ENCODE results near the gene MESD. TPM values are rescaled to one million over a fixed set of nuclear protein-coding genes. Genes with fewer than 3 reads are reported as not detected.

MESD gene
- total RNA-seq, 1 experiment from 2014 or later, result 28.2 TPM

DNA sequence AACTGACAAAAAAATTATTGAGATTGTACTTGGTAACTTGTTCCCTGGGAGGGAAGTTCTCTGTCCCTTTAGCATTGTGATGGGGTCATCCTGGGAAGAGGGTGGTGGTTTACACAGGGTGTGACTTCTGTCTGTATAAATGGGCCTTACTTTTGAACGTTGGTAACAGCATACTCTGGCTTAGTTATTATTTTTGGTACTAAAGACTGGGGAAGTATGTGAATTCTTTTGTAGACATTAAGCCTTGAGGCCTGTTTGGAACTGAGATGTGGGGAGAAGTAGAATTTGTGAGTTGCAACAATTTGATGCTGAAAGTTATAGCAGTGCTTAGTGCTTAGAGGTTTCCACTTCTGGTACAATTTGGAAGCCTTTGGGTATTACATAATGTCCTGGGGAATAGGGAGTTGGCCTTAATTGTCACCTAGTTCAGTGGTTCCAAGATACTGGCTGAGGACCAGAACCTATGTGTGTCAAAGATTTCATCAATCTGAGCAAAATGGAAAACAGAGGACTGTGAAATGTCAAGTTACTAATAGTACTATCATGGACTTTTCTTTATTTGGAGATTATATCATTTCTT is 27.0 kb upstream of the MESD start:
- no peak overlapping the region for H3K27ac ChIP-seq (ENCODE audit: low read length)
- in situ Hi-C loops (cut with HindIII; ENCODE audit: low pct_unique_long_range_greater_than_20kb, low sequenced_read_pairs), result no loop called here
- ChIA-PET CTCF (no interaction called here), POLR2A (no interaction called here)
- ATAC-seq (no peak), DNase-seq (ENCODE audit: low read depth, low spot score) (no peak)
- H3K27me3 ChIP-seq (ENCODE audit: control insufficient read depth, insufficient read depth, low read length), result no peaks in the 10 kb centered on the region
- intact Hi-C loops (cut with micrococcal nuclease; ENCODE audit: unreplicated experiment), result no loop called here
- no peak for TF ChIP-seq TCF7L2 (IDR thresholded peaks at IDR 0.05; ENCODE audit: low read depth, low read length)
- no peak for TF ChIP-seq REST (IDR thresholded peaks at IDR 0.05; ENCODE audit: insufficient read depth in 1 of 2, low read depth in 2 of 2, low read length in 1 of 2)
- TF ChIP-seq SIN3A (IDR thresholded peaks at IDR 0.05; ENCODE audit: borderline replicate concordance, insufficient read depth, low read depth, low read length), result no peak
- TF ChIP-seq, protein P1, sequence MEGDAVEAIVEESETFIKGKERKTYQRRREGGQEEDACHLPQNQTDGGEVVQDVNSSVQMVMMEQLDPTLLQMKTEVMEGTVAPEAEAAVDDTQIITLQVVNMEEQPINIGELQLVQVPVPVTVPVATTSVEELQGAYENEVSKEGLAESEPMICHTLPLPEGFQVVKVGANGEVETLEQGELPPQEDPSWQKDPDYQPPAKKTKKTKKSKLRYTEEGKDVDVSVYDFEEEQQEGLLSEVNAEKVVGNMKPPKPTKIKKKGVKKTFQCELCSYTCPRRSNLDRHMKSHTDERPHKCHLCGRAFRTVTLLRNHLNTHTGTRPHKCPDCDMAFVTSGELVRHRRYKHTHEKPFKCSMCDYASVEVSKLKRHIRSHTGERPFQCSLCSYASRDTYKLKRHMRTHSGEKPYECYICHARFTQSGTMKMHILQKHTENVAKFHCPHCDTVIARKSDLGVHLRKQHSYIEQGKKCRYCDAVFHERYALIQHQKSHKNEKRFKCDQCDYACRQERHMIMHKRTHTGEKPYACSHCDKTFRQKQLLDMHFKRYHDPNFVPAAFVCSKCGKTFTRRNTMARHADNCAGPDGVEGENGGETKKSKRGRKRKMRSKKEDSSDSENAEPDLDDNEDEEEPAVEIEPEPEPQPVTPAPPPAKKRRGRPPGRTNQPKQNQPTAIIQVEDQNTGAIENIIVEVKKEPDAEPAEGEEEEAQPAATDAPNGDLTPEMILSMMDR (IDR thresholded peaks at IDR 0.05), result no peak
- TF ChIP-seq POLR2AphosphoS5 (IDR thresholded peaks at IDR 0.05; ENCODE audit: low read depth, low read length), result no peak
- no TSS peak for BruUV-seq (replicated peaks)
- no peaks in the 10 kb centered on the region for H3K36me3 ChIP-seq (ENCODE audit: control insufficient read depth, insufficient read depth, low read length)
- H3K4me3 ChIP-seq (ENCODE audit: low read depth in 2 of 2, low read length in 2 of 2), result no peak overlapping the region
- 0 out of 2 replicates have a peak, but pooled peaks cover 3% of the 10 kb centered on the region for H3K4me1 ChIP-seq (ENCODE audit: control insufficient read depth, insufficient read depth, low read length)
- no peaks in the 10 kb centered on the region for H3K9me3 ChIP-seq (ENCODE audit: control insufficient read depth, insufficient read depth, low read depth, low read length)

DNA sequence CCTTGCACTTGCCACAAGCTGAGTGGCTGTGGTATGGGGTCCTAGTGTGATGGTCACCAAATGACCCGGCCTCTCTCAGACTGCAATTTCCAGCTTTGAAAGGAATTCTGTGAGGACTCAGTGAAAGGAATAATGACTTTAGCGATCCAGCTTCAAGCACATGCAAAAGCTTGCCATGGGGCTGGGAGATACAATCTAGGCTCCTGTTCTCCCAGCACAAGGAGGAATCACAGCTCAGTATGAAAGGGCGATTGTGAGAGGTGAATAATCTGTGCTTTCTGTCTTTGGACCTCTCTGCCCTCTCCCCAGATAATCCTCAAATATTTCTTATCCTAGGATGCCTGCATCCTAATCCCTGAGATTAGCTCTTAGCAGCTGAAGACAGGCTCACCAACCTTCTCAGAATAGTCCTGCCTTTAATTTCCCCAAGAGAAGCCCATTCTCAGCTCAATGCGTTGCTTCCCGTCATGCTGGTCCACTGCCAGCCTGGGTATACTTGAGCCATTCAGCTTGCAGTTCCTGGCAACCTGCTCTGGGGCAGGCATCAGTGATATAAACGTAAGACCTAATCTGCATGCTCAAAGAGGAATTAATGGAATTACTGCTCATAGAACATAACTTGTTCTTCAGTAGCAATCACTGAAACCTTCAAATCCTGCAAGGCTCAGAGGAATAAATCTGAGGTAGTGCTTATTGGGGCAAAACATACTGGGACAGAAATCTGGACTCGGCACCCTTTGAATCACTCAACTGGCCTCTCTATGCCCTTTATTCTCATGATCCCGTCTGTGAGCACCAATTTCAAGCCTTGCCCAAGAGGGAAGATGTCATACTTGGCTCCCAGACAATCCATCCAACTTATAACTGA is 26.2 kb upstream of the MESD start:
- no peaks in the 10 kb centered on the region for H3K9me3 ChIP-seq (ENCODE audit: control insufficient read depth, insufficient read depth, low read depth, low read length)
- 0 out of 2 replicates have a peak, but pooled peaks cover 3% of the 10 kb centered on the region for H3K4me1 ChIP-seq (ENCODE audit: control insufficient read depth, insufficient read depth, low read length)
- no peak for TF ChIP-seq SIN3A (IDR thresholded peaks at IDR 0.05; ENCODE audit: borderline replicate concordance, insufficient read depth, low read depth, low read length)
- TF ChIP-seq, protein P1 (IDR thresholded peaks at IDR 0.05), result no peak
- TF ChIP-seq POLR2AphosphoS5 (IDR thresholded peaks at IDR 0.05; ENCODE audit: low read depth, low read length), result no peak
- TF ChIP-seq TCF7L2 (IDR thresholded peaks at IDR 0.05; ENCODE audit: low read depth, low read length), result no peak
- no peak for TF ChIP-seq REST (IDR thresholded peaks at IDR 0.05; ENCODE audit: insufficient read depth in 1 of 2, low read depth in 2 of 2, low read length in 1 of 2)
- H3K4me3 ChIP-seq (ENCODE audit: low read depth in 2 of 2, low read length in 2 of 2), result no peak overlapping the region
- POLR2A ChIA-PET, result interaction anchor here (0.5 to 0.6 kb wide), 2 partner anchors 9 to 15 kb away, joined by 5 to 7 read pairs; partner anchors contain the start of gene TLNRD1
- intact Hi-C loops (cut with micrococcal nuclease; ENCODE audit: unreplicated experiment) (no loop called here), in situ Hi-C loops (cut with HindIII; ENCODE audit: low pct_unique_long_range_greater_than_20kb, low sequenced_read_pairs) (no loop called here)
- no TSS peak for BruUV-seq (replicated peaks)
- ATAC-seq (no peak), DNase-seq (ENCODE audit: low read depth, low spot score) (no peak)
- no peaks in the 10 kb centered on the region for H3K27me3 ChIP-seq (ENCODE audit: control insufficient read depth, insufficient read depth, low read length)
- no peaks in the 10 kb centered on the region for H3K36me3 ChIP-seq (ENCODE audit: control insufficient read depth, insufficient read depth, low read length)
- no peak overlapping the region for H3K27ac ChIP-seq (ENCODE audit: low read length)
- CTCF ChIA-PET, result no interaction called here
